GM18505 (cell line): Measurements from ENCODE around the gene TRIM44.
A peak's percentile ranks its signal among the peaks of the same experiment; 100 is the strongest.
"Not testable (repeated sequence)": the region's sequence is repeated elsewhere in the genome, so short reads cannot be mapped to it uniquely, and the experiment has no call there.

ENCODE experiments used
- ATAC-seq: cut with Tn5 transposase; IDR thresholded peaks from one replicate; pipeline ENCODE4 v1.9.1; 2021; ENCODE audit not compliant: unreplicated experiment
- POLR2A ChIP-seq: IDR thresholded peaks from 4 replicates; pipeline ENCODE4 v1.6.1; 2011; ENCODE audit warnings: borderline replicate concordance; ENCODE audit not compliant: insufficient read depth, insufficient read length; ENCODE audit errors: extremely low read depth

The TRIM44 gene

GRCh38 chr11:35689081-35689996, 26.8 kb downstream of the TRIM44 start:
- no peak for TF ChIP-seq POLR2A
- no peak for ATAC-seq

GRCh38 chr11:35702126-35702525, 39.6 kb downstream of the TRIM44 start:
- no peak for ATAC-seq
- no peak for TF ChIP-seq POLR2A

GRCh38 chr11:35709376-35709775, 46.8 kb downstream of the TRIM44 start:
- no peak for ATAC-seq
- TF ChIP-seq POLR2A, result no peak

- ATAC-seq, result no peak
- no peak for TF ChIP-seq POLR2A
Measured at GRCh38 chr11:35711173-35711910, 48.8 kb downstream of the TRIM44 start.

GRCh38 chr11:35711924-35712323, 49.3 kb downstream of the TRIM44 start:
- no peak for TF ChIP-seq POLR2A
- ATAC-seq, result no peak

- no peak for TF ChIP-seq POLR2A
- no peak for ATAC-seq
Measured at GRCh38 chr11:35712533-35712932, 50.0 kb downstream of the TRIM44 start.

GRCh38 chr11:35714882-35715627, 52.5 kb downstream of the TRIM44 start:
- peak; percentile 85 for ATAC-seq

GRCh38 chr11:35715677-35716076, 53.1 kb downstream of the TRIM44 start:
- not testable (repeated sequence) for ATAC-seq

More at GRCh38 chr11:35714882-35715627, 52.5 kb downstream of the TRIM44 start:
- no peak for TF ChIP-seq POLR2A

- ATAC-seq, result no peak
- TF ChIP-seq POLR2A, result no peak
Measured at GRCh38 chr11:35717043-35717442, 54.5 kb downstream of the TRIM44 start.

GRCh38 chr11:35717520-35717919, 54.9 kb downstream of the TRIM44 start:
- TF ChIP-seq POLR2A, result no peak
- ATAC-seq, result no peak

GRCh38 chr11:35721651-35722282, 59.2 kb downstream of the TRIM44 start:
- no peak for ATAC-seq
- TF ChIP-seq POLR2A, result no peak

GRCh38 chr11:35722641-35723040, 60.1 kb downstream of the TRIM44 start:
- ATAC-seq, result no peak
- TF ChIP-seq POLR2A, result no peak

GRCh38 chr11:35723493-35723892, 60.9 kb downstream of the TRIM44 start:
- no peak for ATAC-seq

More at GRCh38 chr11:35723493-35723892, 60.9 kb downstream of the TRIM44 start:
- no peak for TF ChIP-seq POLR2A
